ENCODE measurements around the gene CWC25. TPM values are rescaled to one million over a fixed set of nuclear protein-coding genes. Genes with fewer than 3 reads are reported as not detected.

Gene CWC25
- total RNA-seq, 3 donors from 2014 or later = 21.7 to 26.5 (median 25.6) TPM

DNA sequence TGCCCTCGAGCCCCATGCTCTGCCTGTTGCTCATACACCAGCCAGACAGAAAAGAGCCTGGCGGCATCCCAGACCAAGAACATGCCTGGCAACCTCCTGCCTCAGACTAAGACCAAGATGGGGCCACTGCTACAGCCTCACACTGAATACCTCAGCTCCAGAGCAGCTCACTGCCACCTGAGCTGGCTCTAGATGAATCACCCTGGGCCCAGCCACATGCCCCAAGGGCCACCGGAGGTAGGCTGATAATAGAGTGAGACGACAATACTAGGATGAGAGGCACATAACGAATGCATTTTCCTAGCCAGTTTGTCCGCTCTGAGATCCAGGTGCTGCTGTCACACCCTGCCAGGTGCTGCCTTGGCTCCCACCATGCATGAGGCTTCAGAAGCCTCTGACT lies 38.7 kb downstream of the CWC25 start:
- Histone ChIP-seq H3K4me3 (no peak overlapping the region), H3K4me1 (ENCODE audit: low read depth) (no peaks in the 10 kb centered on the region), H3K9me3 (no peaks in the 10 kb centered on the region), H3K36me3 (ENCODE audit: low read depth) (peaks cover 18% of the 10 kb centered on the region)
- TF ChIP-seq, protein P1, sequence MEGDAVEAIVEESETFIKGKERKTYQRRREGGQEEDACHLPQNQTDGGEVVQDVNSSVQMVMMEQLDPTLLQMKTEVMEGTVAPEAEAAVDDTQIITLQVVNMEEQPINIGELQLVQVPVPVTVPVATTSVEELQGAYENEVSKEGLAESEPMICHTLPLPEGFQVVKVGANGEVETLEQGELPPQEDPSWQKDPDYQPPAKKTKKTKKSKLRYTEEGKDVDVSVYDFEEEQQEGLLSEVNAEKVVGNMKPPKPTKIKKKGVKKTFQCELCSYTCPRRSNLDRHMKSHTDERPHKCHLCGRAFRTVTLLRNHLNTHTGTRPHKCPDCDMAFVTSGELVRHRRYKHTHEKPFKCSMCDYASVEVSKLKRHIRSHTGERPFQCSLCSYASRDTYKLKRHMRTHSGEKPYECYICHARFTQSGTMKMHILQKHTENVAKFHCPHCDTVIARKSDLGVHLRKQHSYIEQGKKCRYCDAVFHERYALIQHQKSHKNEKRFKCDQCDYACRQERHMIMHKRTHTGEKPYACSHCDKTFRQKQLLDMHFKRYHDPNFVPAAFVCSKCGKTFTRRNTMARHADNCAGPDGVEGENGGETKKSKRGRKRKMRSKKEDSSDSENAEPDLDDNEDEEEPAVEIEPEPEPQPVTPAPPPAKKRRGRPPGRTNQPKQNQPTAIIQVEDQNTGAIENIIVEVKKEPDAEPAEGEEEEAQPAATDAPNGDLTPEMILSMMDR (IDR thresholded peaks at IDR 0.05) = no peak
- ATAC-seq (no peak), DNase-seq (no peak)
- intact Hi-C loops (cut with DNase I, micrococcal nuclease) = no loop called here

DNA sequence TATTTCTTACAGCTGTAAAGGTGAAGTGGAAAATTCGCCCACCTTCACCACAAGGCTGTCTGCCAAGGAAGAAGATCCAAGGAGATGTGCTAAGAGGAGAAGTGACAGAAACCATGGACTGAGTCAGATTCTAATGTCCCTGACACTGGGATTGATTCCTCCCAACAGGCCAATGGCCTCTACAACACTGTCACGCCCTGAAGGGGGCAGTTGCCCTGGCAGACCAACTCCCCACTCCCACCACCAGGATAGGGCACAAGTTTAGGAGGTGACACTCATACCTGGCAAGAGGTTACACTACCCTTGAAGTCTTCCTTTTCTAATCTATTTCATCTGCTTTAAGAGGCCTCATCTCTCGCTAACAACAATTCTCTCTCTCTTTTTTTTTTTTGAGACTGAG lies 41.9 kb downstream of the CWC25 start:
- intact Hi-C loops (cut with DNase I, micrococcal nuclease) = no loop called here
- no peaks in the 10 kb centered on the region for H3K9me3 ChIP-seq
- DNase-seq (no peak), ATAC-seq (no peak)
- TF ChIP-seq, protein P1 (IDR thresholded peaks at IDR 0.05) = no peak
- H3K4me1 ChIP-seq (ENCODE audit: low read depth) = no peaks in the 10 kb centered on the region
- H3K4me3 ChIP-seq = no peak overlapping the region
- peaks cover 28% of the 10 kb centered on the region for H3K36me3 ChIP-seq (ENCODE audit: low read depth)

- H3K36me3 ChIP-seq (ENCODE audit: low read depth) = peaks cover 31% of the 10 kb centered on the region
- DNase-seq = no peak
- no peak for ATAC-seq
- no peak overlapping the region for H3K4me3 ChIP-seq
- TF ChIP-seq, protein P1 (IDR thresholded peaks at IDR 0.05) = no peak
- no peaks in the 10 kb centered on the region for H3K4me1 ChIP-seq (ENCODE audit: low read depth)
- intact Hi-C loops (cut with DNase I, micrococcal nuclease) = no loop called here
- H3K9me3 ChIP-seq = no peaks in the 10 kb centered on the region
Observed at GRCh38 chr17:38779965-38780752, 45.0 kb downstream of the CWC25 start.

GRCh38 chr17:38777641-38778250 lies 47.4 kb downstream of the CWC25 start:
- DNase-seq (no peak), ATAC-seq (no peak)
- no peaks in the 10 kb centered on the region for H3K4me1 ChIP-seq (ENCODE audit: low read depth)
- TF ChIP-seq, protein P1 (IDR thresholded peaks at IDR 0.05) = no peak
- H3K9me3 ChIP-seq = no peaks in the 10 kb centered on the region
- intact Hi-C loops (cut with DNase I, micrococcal nuclease) = no loop called here
- no peak overlapping the region for H3K4me3 ChIP-seq
- H3K36me3 ChIP-seq (ENCODE audit: low read depth) = peaks cover 24% of the 10 kb centered on the region

GRCh38 chr17:38773258-38773657 lies 51.9 kb downstream of the CWC25 start:
- H3K36me3 ChIP-seq (ENCODE audit: low read depth) = peaks cover 3% of the 10 kb centered on the region
- intact Hi-C loops (cut with DNase I, micrococcal nuclease) = no loop called here
- ATAC-seq = no peak

More at GRCh38 chr17:38773258-38773657, 51.9 kb downstream of the CWC25 start:
- no peak for DNase-seq
- no peaks in the 10 kb centered on the region for H3K9me3 ChIP-seq
- H3K4me1 ChIP-seq (ENCODE audit: low read depth) = no peaks in the 10 kb centered on the region
- TF ChIP-seq, protein P1 (IDR thresholded peaks at IDR 0.05) = no peak
- H3K4me3 ChIP-seq = no peak overlapping the region
